Measurements from ENCODE around the gene NOTCH2. TPM values are rescaled to one million over a fixed set of nuclear protein-coding genes. Genes with fewer than 3 reads are reported as not detected.

Gene NOTCH2
- total and polyA plus RNA-seq, 9 of the 15 experiments (the other 6 are each of a cell fraction or from before 2014, with no cell fraction given) = 0.04 to 1.2 (median 0.28) TPM; not detected in 1

GRCh38 chr1:119987112-119987511, 82.3 kb downstream of the NOTCH2 start:
- TF ChIP-seq ESRRA (IDR thresholded peaks at IDR 0.05; ENCODE audit: borderline replicate concordance, low read depth) (no peak), DPF2 (IDR thresholded peaks at IDR 0.05) (no peak), MED1 (CRISPR knock-in tag; IDR thresholded peaks at IDR 0.05; ENCODE audit: borderline replicate concordance) (no peak), GTF3C2 (IDR thresholded peaks at IDR 0.05; ENCODE audit: borderline replicate concordance, extremely low read depth, insufficient read length) (no peak), CTCF (IDR thresholded peaks at IDR 0.05 in 2 of 3, conservative IDR thresholded peaks at IDR 0.05 in 1 of 3; ENCODE audit: insufficient read depth in 2 of 3, low read depth in 1 of 3, low read length in 3 of 3) (no peak), ZNF263 (CRISPR knock-in tag; IDR thresholded peaks at IDR 0.05; ENCODE audit: borderline replicate concordance) (no peak)
- H3K4me2 ChIP-seq (ENCODE audit: insufficient read depth, low read length) = no peak overlapping the region
- no peak overlapping the region for H3K27ac ChIP-seq (ENCODE audit: extremely low read depth, low read depth, low read length)
- DNase-seq (ENCODE audit: extremely low read depth in 1 of 4, low spot score in 3 of 4) (no peak), FAIRE-seq (no peak), ATAC-seq (no peak)
- H3K79me2 ChIP-seq (ENCODE audit: control insufficient read depth, insufficient read depth, low read length) = no peaks in the 10 kb centered on the region
- WGBS (ENCODE audit: insufficient coverage, low coverage, missing lambda C conversion rate) = 0% methylated on average over 2 of the region's 2 CpGs
- H3K4me3 ChIP-seq = no peak overlapping the region
- POLR2A ChIA-PET = no interaction called here
- H3K4me1 ChIP-seq (replicated peaks in 1 of 2; ENCODE audit: control insufficient read depth in 2 of 2, insufficient read depth in 2 of 2, low read length in 2 of 2) = no peaks in the 10 kb centered on the region
- no peaks in the 10 kb centered on the region for H3K36me3 ChIP-seq (ENCODE audit: control insufficient read depth, insufficient read depth, low read length)
- intact Hi-C loops (cut with micrococcal nuclease) (no loop called here), in situ Hi-C loops (cut with MboI) (no loop called here)
- no peak overlapping the region for H2AFZ ChIP-seq (ENCODE audit: low read depth, low read length)
- no TSS peak for BruUV-seq (replicated peaks)
- peaks cover 0 to 4% of the 10 kb centered on the region in 2 experiments; a peak in 2 of 5 replicates for H3K27me3 ChIP-seq (ENCODE audit: control insufficient read depth in 2 of 2, insufficient read depth in 2 of 2, low read length in 2 of 2)
- no peaks in the 10 kb centered on the region for H3K9me1 ChIP-seq (ENCODE audit: control insufficient read depth, insufficient read depth, low read length)
- H3K9me3 ChIP-seq (replicated peaks; ENCODE audit: control insufficient read depth, insufficient read depth, low read depth, low read length) = no peaks in the 10 kb centered on the region
- no peaks in the 10 kb centered on the region for H4K20me1 ChIP-seq (replicated peaks; ENCODE audit: control insufficient read depth, insufficient read depth, low read length)
- CTCF ChIA-PET (ENCODE audit: low intra/inter-chr PET ratio) = no interaction called here
- H3K9ac ChIP-seq (ENCODE audit: insufficient read depth in 1 of 2, low read depth in 2 of 2, low read length in 2 of 2) = no peak overlapping the region

Data from K562 (cell line).